Neural cell (in vitro differentiated cells): ENCODE results near the gene TMEM260. TPM values are rescaled to one million over a fixed set of nuclear protein-coding genes. Genes with fewer than 3 reads are reported as not detected.
A peak's percentile ranks its signal among the peaks of the same experiment; 100 is the strongest.

Source experiments
- H2AFZ ChIP-seq: fragments of 200-600, 300-800 bp; sonication (generic), shearing (Covaris generic); 2 replicates; pipeline ENCODE4 v1.6.0; 2014; ENCODE audit warnings: low read depth, mild to moderate bottlenecking, antibody characterized with exemption, low read length, moderate library complexity
- H3F3A ChIP-seq: fragments of 200-600 bp; shearing (Covaris generic); 2 replicates; pipeline ENCODE4 v1.6.1; 2016; ENCODE audit warnings: mild to moderate bottlenecking, moderate library complexity, mixed read lengths, antibody characterized with exemption, low read length; ENCODE audit not compliant: insufficient read depth, poor library complexity, severe bottlenecking
- H3K27ac ChIP-seq: fragments of 200-600, 300-800 bp; sonication (generic), shearing (Covaris generic); 2 replicates; pipeline ENCODE4 v1.5.1; 2014; ENCODE audit warnings: mild to moderate bottlenecking, low read length, moderate library complexity
- H3K27me3 ChIP-seq: fragments of 300-800, 200-600 bp; sonication (generic), shearing (Covaris generic); 2 replicates; pipeline ENCODE4 v1.6.0; 2014; ENCODE audit warnings: mild to moderate bottlenecking, low read depth, low read length, moderate library complexity; ENCODE audit not compliant: insufficient read depth
- H3K36me3 ChIP-seq: fragments of 300-800, 200-600 bp; sonication (generic), shearing (Covaris generic); 2 replicates; pipeline ENCODE4 v1.5.1; 2014; ENCODE audit warnings: mild to moderate bottlenecking, antibody characterized with exemption, low read length, moderate library complexity; ENCODE audit not compliant: insufficient read depth
- H3K4me2 ChIP-seq: fragments of 300-800, 200-600 bp; sonication (generic), shearing (Covaris generic); 2 replicates; pipeline ENCODE4 v1.6.0; 2014; ENCODE audit warnings: mild to moderate bottlenecking, low read length
- H3K4me3 ChIP-seq: fragments of 300-800, 200-600 bp; sonication (generic), shearing (Covaris generic); 2 replicates; pipeline ENCODE4 v1.5.1; 2014; ENCODE audit warnings: mild to moderate bottlenecking, low read length, moderate library complexity
- H3K79me2 ChIP-seq: fragments of 200-600 bp; shearing (Covaris generic); replicated peaks from 2 replicates; pipeline ENCODE4 v1.6.0; 2014; ENCODE audit warnings: mild to moderate bottlenecking, low read length, moderate library complexity; ENCODE audit not compliant: insufficient read depth
- H3K9ac ChIP-seq: fragments of 300-800, 200-600 bp; sonication (generic), shearing (Covaris generic); 2 replicates; pipeline ENCODE4 v1.6.1; 2016; ENCODE audit warnings: mild to moderate bottlenecking, low read length, mixed read lengths
- H3K9me2 ChIP-seq: fragments of 200-600 bp; shearing (Covaris generic); 2 replicates; pipeline ENCODE4 v1.6.1; 2016; ENCODE audit warnings: mild to moderate bottlenecking, low read length, mixed read lengths; ENCODE audit not compliant: insufficient read depth
- H3K9me3 ChIP-seq: fragments of 200-600, 300-800 bp; sonication (generic), shearing (Covaris generic); 2 replicates; pipeline ENCODE4 v1.6.1; 2016; ENCODE audit warnings: mild to moderate bottlenecking, mixed run types, low read length, moderate library complexity, mixed read lengths
- H4K20me1 ChIP-seq: fragments of 200-600 bp; shearing (Covaris generic); 2 replicates; pipeline ENCODE4 v1.6.1; 2016; ENCODE audit warnings: mild to moderate bottlenecking, mixed run types; ENCODE audit not compliant: insufficient read depth
- CTCF ChIP-seq: fragments of 450-650 bp; IDR thresholded peaks from 2 replicates; pipeline ENCODE4 v1.5.1; 2014; ENCODE audit warnings: antibody characterized with exemption, mild to moderate bottlenecking, moderate library complexity; ENCODE audit not compliant: poor library complexity, severe bottlenecking
- EP300 ChIP-seq: fragments of 450-650 bp; conservative IDR thresholded peaks from 2 replicates; pipeline ENCODE4 v1.6.1; 2014; ENCODE audit warnings: antibody characterized with exemption, mild to moderate bottlenecking, moderate library complexity; ENCODE audit not compliant: poor library complexity, severe bottlenecking
- EZH2 ChIP-seq: fragments of 200-600, 300-800 bp; shearing (Covaris generic), sonication (generic); IDR thresholded peaks from 2 replicates; pipeline ENCODE4 v1.6.1; 2014; ENCODE audit warnings: antibody characterized with exemption, low read length, borderline replicate concordance, mild to moderate bottlenecking; ENCODE audit not compliant: insufficient read depth, poor library complexity, severe bottlenecking
- MXI1 ChIP-seq: fragments of 450-650 bp; conservative IDR thresholded peaks from 2 replicates; pipeline ENCODE4 v1.6.1; 2014; ENCODE audit warnings: antibody characterized with exemption, mild to moderate bottlenecking; ENCODE audit not compliant: poor library complexity, severe bottlenecking
- POLR2AphosphoS5 ChIP-seq: IDR thresholded peaks from 2 replicates; pipeline ENCODE4 v1.6.1; 2012
- RAD21 ChIP-seq: fragments of 450-650 bp; conservative IDR thresholded peaks from 2 replicates; pipeline ENCODE4 v1.6.1; 2014; ENCODE audit warnings: antibody characterized with exemption, mild to moderate bottlenecking, moderate library complexity
- REST ChIP-seq: IDR thresholded peaks from 2 replicates; pipeline ENCODE4 v1.6.1; 2012; ENCODE audit warnings: borderline replicate concordance
- SMC3 ChIP-seq: fragments of 450-650 bp; conservative IDR thresholded peaks from 2 replicates; pipeline ENCODE4 v1.6.1; 2014; ENCODE audit warnings: antibody characterized with exemption, mild to moderate bottlenecking, moderate library complexity; ENCODE audit not compliant: poor library complexity
- TAF1 ChIP-seq: IDR thresholded peaks from 2 replicates; pipeline ENCODE4 v1.6.1; 2012; ENCODE audit warnings: low read depth
- polyA plus RNA-seq: library from polyadenylated mRNA; depleted of rRNA; stranded (reverse); fragments of >200 nt; gene quantifications from 2 replicates; pipeline ENCODE4 v1.2.3, GENCODE V29; 2014

Gene TMEM260
- polyA plus RNA-seq, 1 donor from 2014 or later = 67.0 TPM

- Histone ChIP-seq H3K79me2 (no peaks in the 10 kb centered on the region), H3K9ac (no peak overlapping the region), H3F3A (no peaks in the 10 kb centered on the region), H3K9me2 (no peaks in the 10 kb centered on the region), H3K27me3 (no peaks in the 10 kb centered on the region), H2AFZ (no peak overlapping the region), H3K9me3 (no peaks in the 10 kb centered on the region), H3K4me2 (no peak overlapping the region), H3K36me3 (no peaks in the 10 kb centered on the region), H4K20me1 (no peaks in the 10 kb centered on the region), H3K4me3 (peak overlapping the region; percentile 10), H3K27ac (peak overlapping the region; percentile 39)
- TF ChIP-seq SMC3 (no peak), POLR2AphosphoS5 (peak; percentile 36)
These were observed 44.9 kb upstream of the TMEM260 start for GRCh38 chr14:56534656-56535055.

GRCh38 chr14:56539862-56540261 is 39.7 kb upstream of the TMEM260 start:
- H3K27ac ChIP-seq = no peak overlapping the region
- H3K36me3 ChIP-seq = no peaks in the 10 kb centered on the region
- H3K79me2 ChIP-seq = no peaks in the 10 kb centered on the region
- H3K4me2 ChIP-seq = no peak overlapping the region
- no peak overlapping the region for H3K4me3 ChIP-seq
- H3K9me3 ChIP-seq = no peaks in the 10 kb centered on the region
- H3K9me2 ChIP-seq = no peaks in the 10 kb centered on the region
- H3F3A ChIP-seq = no peaks in the 10 kb centered on the region
- H2AFZ ChIP-seq = no peak overlapping the region
- H3K9ac ChIP-seq = no peak overlapping the region
- no peaks in the 10 kb centered on the region for H3K27me3 ChIP-seq
- no peaks in the 10 kb centered on the region for H4K20me1 ChIP-seq
- TF ChIP-seq SMC3 (no peak), EP300 (no peak), RAD21 (no peak), EZH2 (no peak), CTCF (no peak), TAF1 (no peak), REST (no peak)

GRCh38 chr14:56543436-56543835 is 36.2 kb upstream of the TMEM260 start:
- Histone ChIP-seq H3K9me2 (no peaks in the 10 kb centered on the region), H3K4me2 (no peak overlapping the region), H3K79me2 (no peaks in the 10 kb centered on the region), H3K4me3 (no peak overlapping the region), H3F3A (no peaks in the 10 kb centered on the region), H3K27ac (no peak overlapping the region), H3K27me3 (no peaks in the 10 kb centered on the region), H2AFZ (no peak overlapping the region), H3K9ac (no peak overlapping the region), H3K36me3 (no peaks in the 10 kb centered on the region), H3K9me3 (no peaks in the 10 kb centered on the region), H4K20me1 (no peaks in the 10 kb centered on the region)
- TF ChIP-seq CTCF (no peak), REST (no peak), MXI1 (no peak)
